Ishikawa (cell line): ENCODE data around the gene DAND5.

Experiments used
- CEBPB ChIP-seq: IDR thresholded peaks from 2 replicates; pipeline ENCODE4 v1.6.1; 2012
- EGR1 ChIP-seq: IDR thresholded peaks from 2 replicates; pipeline ENCODE4 v1.6.1; 2012
- EP300 ChIP-seq: IDR thresholded peaks from 2 replicates; pipeline ENCODE4 v1.6.1; 2012; ENCODE audit warnings: borderline replicate concordance
- FOXM1 ChIP-seq: IDR thresholded peaks from 2 replicates; pipeline ENCODE4 v1.6.1; 2012; ENCODE audit warnings: low read depth, borderline replicate concordance
- MAX ChIP-seq: IDR thresholded peaks from 2 replicates; pipeline ENCODE4 v1.6.1; 2012
- NFIC ChIP-seq: IDR thresholded peaks from 2 replicates; pipeline ENCODE4 v1.6.1; 2012
- RAD21 ChIP-seq: IDR thresholded peaks from 2 replicates; pipeline ENCODE4 v1.6.1; 2012; ENCODE audit warnings: low read depth
- REST ChIP-seq: IDR thresholded peaks from 2 replicates; pipeline ENCODE4 v1.6.1; 2012; ENCODE audit warnings: low read depth, mild to moderate bottlenecking
- TAF1 ChIP-seq: IDR thresholded peaks from 2 replicates; pipeline ENCODE4 v1.6.1; 2012; ENCODE audit warnings: low read depth, mild to moderate bottlenecking
- TCF12 ChIP-seq: IDR thresholded peaks from 2 replicates; pipeline ENCODE4 v1.6.1; 2012; ENCODE audit warnings: low read depth
- TEAD4 ChIP-seq: IDR thresholded peaks from 2 replicates; pipeline ENCODE4 v1.6.1; 2012
- USF1 ChIP-seq: IDR thresholded peaks from 2 replicates; pipeline ENCODE4 v1.6.1; 2012
- YY1 ChIP-seq: IDR thresholded peaks from 2 replicates; pipeline ENCODE4 v1.6.1; 2012; ENCODE audit warnings: low read depth
- ZBTB7A ChIP-seq: IDR thresholded peaks from 2 replicates; pipeline ENCODE4 v1.6.1; 2012; ENCODE audit warnings: low read depth

GRCh38 chr19:13007292-13008045 lies 38.1 kb downstream of the DAND5 start:
- TF ChIP-seq TAF1 = no peak
- TF ChIP-seq CEBPB = no peak
- no peak for TF ChIP-seq REST
- no peak for TF ChIP-seq USF1
- TF ChIP-seq TEAD4 = no peak
- no peak for TF ChIP-seq EP300
- TF ChIP-seq MAX = no peak
- no peak for TF ChIP-seq FOXM1
- no peak for TF ChIP-seq RAD21
- TF ChIP-seq EGR1 = no peak
- no peak for TF ChIP-seq YY1
- TF ChIP-seq ZBTB7A = no peak
- no peak for TF ChIP-seq TCF12
- TF ChIP-seq NFIC = no peak
